Skeletal muscle satellite cell (primary cell): Measurements from ENCODE around the gene NLRC5.

Experiments
- H3K27me3 ChIP-seq: 2 replicates; pipeline ENCODE4 v1.7.0; 2013; ENCODE audit warnings: low read length; ENCODE audit not compliant: control insufficient read depth, insufficient read depth
- H3K36me3 ChIP-seq: 2 replicates; pipeline ENCODE4 v1.7.0; 2013; ENCODE audit warnings: mild to moderate bottlenecking, control low read depth, low read length; ENCODE audit not compliant: insufficient read depth
- H3K4me1 ChIP-seq: 2 replicates; pipeline ENCODE4 v1.7.0; 2013; ENCODE audit warnings: low read length; ENCODE audit not compliant: control insufficient read depth, insufficient read depth
- H3K4me2 ChIP-seq: 2 replicates; pipeline ENCODE4 v1.7.0; 2013; ENCODE audit warnings: mild to moderate bottlenecking, low read length
- H3K4me3 ChIP-seq: 2 replicates; pipeline ENCODE4 v1.7.0; 2013; ENCODE audit warnings: low read length
- H3K9ac ChIP-seq: 2 replicates; pipeline ENCODE4 v1.7.0; 2013; ENCODE audit warnings: mild to moderate bottlenecking, low read depth, low read length, moderate library complexity
- H3K9me3 ChIP-seq: replicated peaks from 2 replicates; pipeline ENCODE4 v1.7.0; 2013; ENCODE audit warnings: mild to moderate bottlenecking, control low read depth, low read length

The NLRC5 gene

DNA sequence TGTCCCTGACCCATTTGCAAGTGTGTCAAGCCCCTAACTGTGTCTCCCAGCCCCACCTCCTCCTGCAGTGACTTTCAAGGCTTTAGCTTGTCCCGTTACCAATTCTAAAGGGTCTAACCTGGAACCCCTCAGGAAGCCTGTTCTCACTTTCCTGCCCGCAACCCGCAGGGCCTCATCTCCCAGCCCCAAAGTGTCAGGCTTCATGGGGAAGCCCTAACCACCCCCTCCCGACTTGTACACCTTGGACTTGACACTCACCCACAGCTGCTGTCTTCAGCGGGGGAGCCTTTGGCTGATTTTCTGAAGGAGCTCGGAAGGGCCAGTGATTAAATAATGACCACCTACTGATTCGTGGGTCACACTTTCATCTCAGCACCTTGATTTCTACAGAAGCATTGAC, 33.1 kb downstream of the NLRC5 start:
- Histone ChIP-seq H3K27me3 (no peaks in the 10 kb centered on the region), H3K36me3 (peaks cover 21% of the 10 kb centered on the region), H3K4me1 (no peaks in the 10 kb centered on the region), H3K4me3 (no peak overlapping the region), H3K9me3 (no peaks in the 10 kb centered on the region), H3K9ac (no peak overlapping the region), H3K4me2 (no peak overlapping the region)

DNA sequence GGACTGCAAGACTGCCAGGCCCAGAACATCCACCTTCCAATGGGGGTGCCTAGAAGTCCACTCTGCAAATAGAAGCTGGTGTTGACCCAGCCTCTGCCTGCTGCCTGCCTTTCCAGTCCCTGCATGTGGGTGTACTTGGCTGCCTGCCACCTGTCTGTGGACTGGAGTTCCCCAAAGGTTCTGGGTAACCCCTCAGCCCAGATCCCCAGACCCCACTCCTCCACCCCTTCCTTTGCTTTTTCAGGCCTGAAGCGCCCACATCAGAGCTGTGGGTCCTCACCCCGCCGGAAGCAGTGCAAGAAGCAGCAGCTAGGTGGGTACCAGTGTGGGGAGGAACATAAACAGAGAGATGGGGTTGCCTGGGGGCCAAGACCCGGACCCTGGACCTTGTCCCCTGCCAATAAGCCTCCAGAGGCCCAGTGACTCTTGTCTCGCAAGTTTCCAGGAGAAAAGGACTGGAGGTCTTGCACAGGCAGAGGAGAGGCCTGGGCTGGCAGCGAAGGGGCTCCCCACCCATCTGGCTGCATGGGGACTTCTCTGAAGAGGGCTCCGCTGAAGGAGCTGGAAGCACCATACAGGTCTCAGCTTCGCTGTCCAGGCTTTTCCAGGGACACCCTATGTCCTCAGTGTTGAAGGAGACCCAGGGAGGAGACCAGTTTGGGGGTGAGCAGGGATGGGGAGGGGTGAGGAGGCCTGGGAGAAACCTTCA, 34.3 kb downstream of the NLRC5 start:
- no peak overlapping the region for H3K4me2 ChIP-seq
- H3K36me3 ChIP-seq: peaks cover 15% of the 10 kb centered on the region
- H3K9ac ChIP-seq: no peak overlapping the region
- no peaks in the 10 kb centered on the region for H3K27me3 ChIP-seq
- peaks cover 4% of the 10 kb centered on the region for H3K4me1 ChIP-seq
- no peak overlapping the region for H3K4me3 ChIP-seq
- no peaks in the 10 kb centered on the region for H3K9me3 ChIP-seq

DNA sequence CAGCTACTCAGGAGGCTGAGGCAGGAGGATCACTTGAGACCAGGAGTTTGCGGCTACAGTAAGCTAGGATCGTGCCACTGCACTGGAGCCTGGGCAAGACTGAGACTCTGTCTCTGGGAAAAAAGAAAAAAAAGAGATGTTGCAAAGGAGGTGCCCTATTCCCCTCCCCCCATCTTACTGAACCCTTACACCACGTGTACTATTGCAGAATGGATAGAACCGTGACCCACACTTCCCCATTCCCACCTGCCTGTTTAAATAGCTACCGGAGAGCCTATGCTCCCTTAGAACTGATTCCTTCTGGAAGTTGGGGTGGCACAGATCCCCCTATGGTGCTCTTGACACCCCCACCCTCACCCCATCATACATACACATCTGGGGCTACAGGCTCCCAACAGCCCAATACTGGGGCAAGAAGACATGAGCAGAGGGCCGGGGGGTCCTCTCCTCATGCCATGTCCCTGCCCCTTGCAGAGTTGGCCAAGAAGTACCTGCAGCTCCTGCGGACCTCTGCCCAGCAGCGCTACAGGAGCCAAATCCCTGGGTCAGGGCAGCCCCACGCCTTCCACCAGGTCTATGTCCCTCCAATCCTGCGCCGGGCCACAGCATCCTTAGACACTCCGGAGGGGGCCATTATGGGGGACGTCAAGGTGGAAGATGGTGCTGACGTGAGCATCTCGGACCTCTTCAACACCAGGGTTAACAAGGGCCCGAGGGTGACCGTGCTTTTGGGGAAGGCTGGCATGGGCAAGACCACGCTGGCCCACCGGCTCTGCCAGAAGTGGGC, 35.7 kb downstream of the NLRC5 start:
- H3K27me3 ChIP-seq: no peaks in the 10 kb centered on the region
- H3K4me2 ChIP-seq: no peak overlapping the region
- peaks cover 15% of the 10 kb centered on the region for H3K36me3 ChIP-seq
- H3K9me3 ChIP-seq: no peaks in the 10 kb centered on the region
- H3K9ac ChIP-seq: no peak overlapping the region
- H3K4me1 ChIP-seq: peaks cover 14% of the 10 kb centered on the region
- no peak overlapping the region for H3K4me3 ChIP-seq

DNA sequence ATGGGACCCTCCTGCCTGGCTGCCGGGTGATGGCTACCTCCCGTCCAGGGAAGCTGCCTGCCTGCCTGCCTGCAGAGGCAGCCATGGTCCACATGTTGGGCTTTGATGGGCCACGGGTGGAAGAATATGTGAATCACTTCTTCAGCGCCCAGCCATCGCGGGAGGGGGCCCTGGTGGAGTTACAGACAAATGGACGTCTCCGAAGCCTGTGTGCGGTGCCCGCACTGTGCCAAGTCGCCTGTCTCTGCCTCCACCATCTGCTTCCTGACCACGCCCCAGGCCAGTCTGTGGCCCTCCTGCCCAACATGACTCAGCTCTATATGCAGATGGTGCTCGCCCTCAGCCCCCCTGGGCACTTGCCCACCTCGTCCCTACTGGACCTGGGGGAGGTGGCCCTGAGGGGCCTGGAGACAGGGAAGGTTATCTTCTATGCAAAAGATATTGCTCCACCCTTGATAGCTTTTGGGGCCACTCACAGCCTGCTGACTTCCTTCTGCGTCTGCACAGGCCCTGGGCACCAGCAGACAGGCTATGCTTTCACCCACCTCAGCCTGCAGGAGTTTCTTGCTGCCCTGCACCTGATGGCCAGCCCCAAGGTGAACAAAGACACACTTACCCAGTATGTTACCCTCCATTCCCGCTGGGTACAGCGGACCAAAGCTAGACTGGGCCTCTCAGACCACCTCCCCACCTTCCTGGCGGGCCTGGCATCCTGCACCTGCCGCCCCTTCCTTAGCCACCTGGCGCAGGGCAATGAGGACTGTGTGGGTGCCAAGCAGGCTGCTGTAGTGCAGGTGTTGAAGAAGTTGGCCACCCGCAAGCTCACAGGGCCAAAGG, 36.8 kb downstream of the NLRC5 start:
- Histone ChIP-seq H3K4me2 (no peak overlapping the region), H3K27me3 (no peaks in the 10 kb centered on the region), H3K9ac (no peak overlapping the region), H3K4me1 (peaks cover 14% of the 10 kb centered on the region), H3K9me3 (no peaks in the 10 kb centered on the region), H3K4me3 (no peak overlapping the region), H3K36me3 (peaks cover 9% of the 10 kb centered on the region)

DNA sequence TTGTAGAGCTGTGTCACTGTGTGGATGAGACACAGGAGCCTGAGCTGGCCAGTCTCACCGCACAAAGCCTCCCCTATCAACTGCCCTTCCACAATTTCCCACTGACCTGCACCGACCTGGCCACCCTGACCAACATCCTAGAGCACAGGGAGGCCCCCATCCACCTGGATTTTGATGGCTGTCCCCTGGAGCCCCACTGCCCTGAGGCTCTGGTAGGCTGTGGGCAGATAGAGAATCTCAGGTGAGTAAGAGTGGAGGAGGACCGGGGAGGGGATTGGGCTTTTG, 37.4 kb downstream of the NLRC5 start:
- no peaks in the 10 kb centered on the region for H3K9me3 ChIP-seq
- H3K4me3 ChIP-seq: no peak overlapping the region
- no peak overlapping the region for H3K4me2 ChIP-seq
- peaks cover 14% of the 10 kb centered on the region for H3K4me1 ChIP-seq
- no peak overlapping the region for H3K9ac ChIP-seq
- H3K36me3 ChIP-seq: peaks cover 4% of the 10 kb centered on the region
- no peaks in the 10 kb centered on the region for H3K27me3 ChIP-seq

DNA sequence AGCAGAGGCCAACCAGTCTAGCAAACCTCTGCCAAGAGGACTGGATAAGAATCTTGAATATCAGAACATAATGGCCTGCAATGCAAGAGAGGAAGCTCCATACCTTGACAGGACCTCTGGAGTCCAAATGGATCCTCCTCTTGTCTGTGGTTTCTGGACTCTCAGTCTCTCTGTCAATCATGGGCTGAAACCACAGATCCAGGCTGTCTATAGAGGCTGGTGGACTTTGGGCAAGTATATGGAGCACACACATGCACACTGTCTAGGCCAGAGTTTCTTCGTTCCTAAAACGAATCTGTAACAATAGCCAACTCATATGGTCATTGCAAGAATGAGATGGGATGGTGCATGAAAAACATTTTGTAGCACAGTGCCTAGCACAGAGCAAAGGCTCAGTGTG, 37.7 kb downstream of the NLRC5 start:
- Histone ChIP-seq H3K27me3 (no peaks in the 10 kb centered on the region), H3K9me3 (no peaks in the 10 kb centered on the region), H3K4me3 (no peak overlapping the region), H3K9ac (no peak overlapping the region), H3K36me3 (peaks cover under 1% of the 10 kb centered on the region), H3K4me1 (peaks cover 14% of the 10 kb centered on the region), H3K4me2 (no peak overlapping the region)

DNA sequence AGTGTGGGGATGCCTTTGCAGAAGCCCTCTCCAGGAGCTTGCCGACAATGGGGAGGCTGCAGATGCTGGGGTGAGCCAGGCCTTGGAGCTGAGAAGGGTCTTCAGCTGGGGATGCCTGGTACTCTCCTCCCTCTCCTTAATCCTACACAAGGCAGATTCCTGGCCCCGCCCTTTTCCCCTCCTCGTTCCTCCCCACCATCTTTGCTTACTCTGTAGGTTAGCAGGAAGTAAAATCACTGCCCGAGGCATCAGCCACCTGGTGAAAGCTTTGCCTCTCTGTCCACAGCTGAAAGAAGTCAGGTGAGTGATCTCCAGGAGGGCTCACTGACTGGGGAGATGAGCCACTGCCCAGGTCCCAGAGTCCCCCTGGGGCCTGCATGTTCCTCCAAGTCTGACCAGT, 38.7 kb downstream of the NLRC5 start:
- Histone ChIP-seq H3K4me2 (no peak overlapping the region), H3K27me3 (no peaks in the 10 kb centered on the region), H3K36me3 (no peaks in the 10 kb centered on the region), H3K4me3 (no peak overlapping the region), H3K4me1 (peaks cover 14% of the 10 kb centered on the region), H3K9ac (no peak overlapping the region), H3K9me3 (no peaks in the 10 kb centered on the region)

DNA sequence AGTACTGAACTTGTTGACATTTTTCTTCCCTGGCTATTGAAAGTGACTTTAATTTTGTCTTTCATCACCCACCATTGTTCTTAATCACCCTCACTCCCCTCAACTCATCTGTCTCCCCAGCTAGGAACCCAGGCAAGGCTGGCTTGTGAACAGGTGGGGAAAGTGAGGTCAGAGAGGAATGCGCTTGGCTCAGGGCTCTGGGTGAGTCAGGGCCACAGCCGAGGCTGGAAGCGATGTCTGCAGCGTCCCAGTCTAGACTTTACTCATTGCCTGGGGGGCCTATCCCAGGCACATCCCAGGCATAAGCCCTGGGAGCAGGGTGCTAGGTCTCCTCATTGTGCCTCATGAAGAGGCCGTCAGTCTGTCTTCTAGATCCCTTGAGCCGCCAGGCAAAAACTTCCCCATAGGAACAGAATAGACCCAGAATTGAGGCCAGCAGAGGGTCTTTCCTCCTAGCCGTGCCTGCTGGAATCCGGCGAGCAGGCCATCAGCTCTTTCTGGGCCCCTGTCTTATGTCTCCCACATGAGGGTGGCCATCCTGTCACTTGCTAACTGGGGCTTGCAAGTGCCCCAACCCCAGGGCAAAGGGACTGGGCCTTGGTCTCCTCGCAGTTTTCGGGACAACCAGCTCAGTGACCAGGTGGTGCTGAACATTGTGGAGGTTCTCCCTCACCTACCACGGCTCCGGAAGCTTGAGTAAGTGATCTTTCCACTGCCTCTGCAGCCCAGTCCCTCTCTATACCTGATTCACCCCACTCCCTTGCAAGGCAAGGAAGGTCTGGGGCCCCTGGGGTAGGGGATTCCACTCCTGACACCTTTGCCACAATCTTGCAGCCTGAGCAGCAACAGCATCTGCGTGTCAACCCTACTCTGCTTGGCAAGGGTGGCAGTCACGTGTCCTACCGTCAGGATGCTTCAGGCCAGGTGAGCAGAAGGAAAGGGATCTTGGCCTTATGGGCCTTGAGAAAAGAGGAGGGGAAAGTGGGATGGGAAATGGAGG, 40.1 kb downstream of the NLRC5 start:
- H3K9ac ChIP-seq: no peak overlapping the region
- H3K4me2 ChIP-seq: no peak overlapping the region
- H3K36me3 ChIP-seq: peaks cover under 1% of the 10 kb centered on the region
- H3K4me3 ChIP-seq: no peak overlapping the region
- H3K4me1 ChIP-seq: peaks cover 14% of the 10 kb centered on the region
- no peaks in the 10 kb centered on the region for H3K9me3 ChIP-seq
- H3K27me3 ChIP-seq: no peaks in the 10 kb centered on the region

DNA sequence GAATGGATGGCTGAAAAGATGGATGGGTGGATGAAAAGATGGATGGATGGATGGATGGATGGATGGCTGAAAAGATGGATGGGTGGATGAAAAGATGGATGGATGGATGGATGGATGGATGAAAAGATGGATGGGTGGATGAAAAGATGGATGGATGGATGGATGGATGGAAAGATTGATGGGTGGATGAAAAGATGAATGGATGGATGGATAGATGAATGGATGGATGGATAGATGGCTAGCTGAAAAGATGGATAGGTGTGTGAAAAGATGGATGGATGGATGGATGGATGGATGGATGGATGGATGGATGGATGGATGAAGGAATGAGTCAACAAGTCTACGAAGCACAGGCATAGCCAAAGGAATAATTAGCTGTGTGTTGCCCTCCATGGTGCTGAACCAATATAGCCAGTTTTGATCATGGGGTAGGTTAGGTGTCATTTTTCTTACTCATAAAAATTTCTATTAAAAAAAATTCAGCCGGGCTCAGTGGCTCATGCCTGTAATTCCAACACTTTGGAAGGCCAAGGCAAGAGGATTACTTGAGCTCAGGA, 41.1 kb downstream of the NLRC5 start:
- Histone ChIP-seq H3K4me1 (peaks cover 14% of the 10 kb centered on the region), H3K9ac (no peak overlapping the region), H3K4me2 (no peak overlapping the region), H3K9me3 (no peaks in the 10 kb centered on the region), H3K4me3 (no peak overlapping the region), H3K27me3 (no peaks in the 10 kb centered on the region), H3K36me3 (peaks cover 9% of the 10 kb centered on the region)

DNA sequence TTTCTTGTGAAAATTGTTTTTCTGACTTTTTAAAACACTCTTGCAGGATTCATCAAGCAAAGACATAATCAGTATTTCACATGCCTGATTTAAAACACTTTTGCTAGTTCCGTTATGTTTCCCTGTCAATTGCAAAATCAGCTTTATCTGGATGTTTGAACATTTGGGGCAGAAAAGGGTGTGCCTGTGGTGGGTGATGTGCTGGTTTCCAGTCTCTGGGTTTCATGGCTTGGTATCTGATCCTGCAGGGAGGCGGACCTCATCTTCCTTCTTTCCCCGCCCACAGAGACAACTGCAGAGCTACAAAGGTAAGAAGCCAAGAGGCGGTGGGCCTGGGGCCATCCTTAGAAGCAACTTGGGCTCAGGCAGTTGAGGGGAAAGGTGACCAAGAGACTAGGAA, 41.8 kb downstream of the NLRC5 start:
- H3K4me1 ChIP-seq: peaks cover 14% of the 10 kb centered on the region

More for the DNA sequence above, 41.8 kb downstream of the NLRC5 start:
- H3K4me3 ChIP-seq: no peak overlapping the region
- no peak overlapping the region for H3K4me2 ChIP-seq
- H3K36me3 ChIP-seq: peaks cover 9% of the 10 kb centered on the region
- no peaks in the 10 kb centered on the region for H3K9me3 ChIP-seq
- H3K9ac ChIP-seq: no peak overlapping the region
- H3K27me3 ChIP-seq: no peaks in the 10 kb centered on the region
